Astrocyte (in vitro differentiated cells and primary cell): ENCODE data around the gene KDELR1.

Experiments used
- CTCF ChIP-seq: IDR thresholded peaks from 2 replicates; pipeline ENCODE4 v1.5.1; 2011; ENCODE audit warnings: low read depth, mild to moderate bottlenecking, inconsistent platforms, low read length, moderate library complexity; ENCODE audit not compliant: insufficient read depth
- EZH2 ChIP-seq: IDR thresholded peaks from 2 replicates; pipeline ENCODE4 v1.6.1; 2012; ENCODE audit warnings: mild to moderate bottlenecking, low read length, inconsistent platforms; ENCODE audit not compliant: insufficient read depth

GRCh38 chr19:48398375-48399235 is 7.3 kb upstream of the KDELR1 start:
- no peak for TF ChIP-seq CTCF
- no peak for TF ChIP-seq EZH2
